ENCODE data around the gene DNHD1.

The DNHD1 gene

DNA sequence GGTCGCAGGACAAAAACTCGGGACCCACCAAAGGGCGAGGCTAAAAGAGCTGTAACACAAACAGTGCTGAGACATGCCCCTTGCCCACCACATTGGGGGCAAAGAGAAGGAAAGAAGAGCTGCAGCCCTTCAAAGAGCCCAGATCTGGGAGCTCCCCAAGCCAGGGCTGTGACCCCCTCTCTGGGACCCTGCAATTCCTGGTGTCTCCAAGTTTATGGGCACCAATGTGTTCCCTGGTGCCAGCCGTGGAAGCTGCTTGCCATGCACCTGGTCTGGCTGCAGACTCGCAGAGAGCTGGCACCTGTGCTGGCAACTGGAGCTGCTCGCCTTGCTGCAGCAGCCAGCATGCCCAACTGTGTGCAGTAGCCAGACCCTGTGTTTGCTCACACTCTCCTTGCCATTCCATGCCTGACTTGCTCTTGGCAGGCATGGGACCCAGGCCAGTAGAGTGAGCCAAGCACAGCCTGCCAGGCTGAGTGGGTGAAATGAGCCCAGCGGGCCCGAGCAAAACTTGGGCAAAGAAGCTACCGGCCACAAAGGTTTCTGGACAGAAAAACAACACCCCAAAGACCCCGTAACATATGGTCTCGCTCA, 90.4 kb downstream of the DNHD1 start:
- DNase-seq (ENCODE audit: low spot score), result no peak
- Mint-ChIP-seq H3K36me3 (ENCODE audit: low read depth) (peaks cover 30% of the 10 kb centered on the region), H3K4me1 (ENCODE audit: low read depth) (no peaks in the 10 kb centered on the region), H3K27me3 (ENCODE audit: low read depth) (no peaks in the 10 kb centered on the region), H3K27ac (no peak overlapping the region), H3K4me3 (no peak overlapping the region), H3K9me3 (peaks cover 24% of the 10 kb centered on the region)

DNA sequence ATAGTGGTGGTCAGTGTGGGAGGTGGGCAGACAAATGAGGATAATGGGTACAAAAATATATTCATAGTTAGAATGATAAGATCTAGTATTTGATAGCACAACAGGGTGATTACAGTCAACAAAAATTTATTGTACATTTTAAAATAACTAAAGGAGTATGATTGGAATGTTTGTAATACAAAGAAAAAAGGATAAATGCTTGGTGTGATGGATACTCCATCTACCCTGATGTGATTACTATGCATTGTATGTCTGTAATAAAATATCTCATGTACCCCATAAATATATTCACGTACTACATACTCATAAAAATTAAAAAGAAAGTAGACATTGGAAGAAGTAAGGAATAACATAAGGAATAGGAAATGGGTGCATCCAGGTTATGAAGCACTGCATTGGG, 90.9 kb downstream of the DNHD1 start:
- Mint-ChIP-seq H3K27me3 (ENCODE audit: low read depth) (no peaks in the 10 kb centered on the region), H3K4me3 (no peak overlapping the region), H3K9me3 (peaks cover 20% of the 10 kb centered on the region), H3K36me3 (ENCODE audit: low read depth) (peaks cover 31% of the 10 kb centered on the region), H3K27ac (no peak overlapping the region), H3K4me1 (ENCODE audit: low read depth) (no peaks in the 10 kb centered on the region)
- DNase-seq (ENCODE audit: low spot score), result no peak

DNA sequence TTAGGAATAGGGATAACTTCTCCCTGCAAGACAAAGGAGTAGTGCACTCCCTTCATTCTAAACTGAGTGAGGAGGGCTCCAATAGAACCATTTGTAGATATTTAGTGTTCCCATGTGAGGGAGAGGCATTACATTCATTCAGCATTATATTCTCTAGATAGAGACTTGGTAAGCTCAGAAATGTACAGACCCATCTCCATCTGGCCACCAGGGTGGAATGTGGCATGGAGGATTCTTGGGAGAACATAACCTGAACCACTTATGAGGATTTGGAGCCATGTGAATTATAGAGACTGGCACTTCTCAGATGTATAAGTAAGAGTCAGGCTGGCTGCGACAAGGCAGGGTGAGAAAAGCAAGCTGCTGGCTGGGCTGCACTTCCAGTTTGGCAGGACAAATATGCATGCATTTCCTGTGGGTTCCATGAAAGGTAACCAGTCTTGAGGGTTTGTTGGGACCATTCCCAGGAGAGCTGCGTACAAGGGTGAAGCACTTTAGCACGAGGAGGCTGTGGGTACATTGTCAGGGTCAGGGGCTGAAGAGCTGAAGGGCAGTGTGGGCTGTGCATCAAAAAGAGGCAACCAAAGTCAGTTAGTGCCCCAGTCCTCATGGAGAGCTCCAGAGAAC, 97.2 kb downstream of the DNHD1 start:
- peaks cover 10% of the 10 kb centered on the region for H3K4me1 Mint-ChIP-seq (ENCODE audit: low read depth)
- DNase-seq (ENCODE audit: low spot score), result no peak
- no peak overlapping the region for H3K27ac Mint-ChIP-seq
- no peak overlapping the region for H3K4me3 Mint-ChIP-seq
- no peaks in the 10 kb centered on the region for H3K9me3 Mint-ChIP-seq
- H3K36me3 Mint-ChIP-seq (ENCODE audit: low read depth), result peaks cover 42% of the 10 kb centered on the region
- H3K27me3 Mint-ChIP-seq (ENCODE audit: low read depth), result no peaks in the 10 kb centered on the region

DNA sequence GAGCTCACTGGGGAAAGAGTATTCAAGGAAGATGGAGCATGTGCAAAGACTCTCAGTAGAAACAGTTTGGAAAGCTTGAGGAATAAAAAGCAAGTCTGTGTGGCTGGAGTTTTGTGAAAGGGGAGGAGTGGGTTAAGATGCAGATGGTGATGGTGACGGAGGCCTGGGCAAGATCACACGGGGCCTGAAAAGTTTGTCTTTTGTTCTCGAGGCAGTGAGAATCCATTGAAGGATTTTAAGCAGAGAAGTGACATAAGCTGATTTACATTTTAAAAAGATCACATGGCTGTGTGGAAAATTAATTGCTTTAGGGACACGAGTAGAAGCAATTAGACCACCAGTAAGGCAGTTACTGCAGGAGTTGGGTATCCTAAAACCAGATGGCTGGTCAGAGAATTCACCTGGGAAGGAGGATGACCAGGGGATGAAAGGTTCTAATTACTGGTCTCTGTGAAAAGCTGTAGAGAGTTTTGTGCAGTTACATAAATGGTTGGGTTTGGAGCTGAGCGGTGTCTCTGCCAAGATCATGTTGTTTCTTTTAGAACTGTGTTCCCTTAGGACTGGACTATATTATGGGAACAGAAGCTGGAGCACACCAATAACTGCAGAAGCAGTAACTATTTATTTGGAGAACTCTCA, 99.3 kb downstream of the DNHD1 start:
- peaks cover 49% of the 10 kb centered on the region for H3K36me3 Mint-ChIP-seq (ENCODE audit: low read depth)
- no peak overlapping the region for H3K27ac Mint-ChIP-seq
- no peak overlapping the region for H3K4me3 Mint-ChIP-seq
- DNase-seq (ENCODE audit: low spot score), result no peak
- H3K4me1 Mint-ChIP-seq (ENCODE audit: low read depth), result peaks cover 11% of the 10 kb centered on the region
- no peaks in the 10 kb centered on the region for H3K9me3 Mint-ChIP-seq
- H3K27me3 Mint-ChIP-seq (ENCODE audit: low read depth), result no peaks in the 10 kb centered on the region

DNA sequence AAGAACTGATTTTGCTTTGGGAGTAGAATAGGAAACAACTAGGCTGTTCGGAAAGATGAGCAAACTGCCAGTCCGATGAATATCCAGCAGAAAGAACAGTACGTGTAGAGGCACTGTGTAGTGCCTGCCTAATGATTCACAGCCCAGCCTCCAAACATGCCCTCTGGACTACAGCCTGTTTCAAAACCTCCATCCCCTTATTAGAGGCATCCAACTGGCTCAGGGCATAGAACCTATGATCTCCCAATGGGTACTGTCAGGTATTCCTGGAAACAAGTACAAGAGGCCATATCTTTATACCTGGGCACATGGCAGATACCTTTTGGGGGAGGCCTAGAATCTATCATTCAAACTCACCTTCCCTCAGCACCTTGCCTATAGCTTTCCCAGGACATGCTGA, 101.5 kb downstream of the DNHD1 start:
- Mint-ChIP-seq H3K27ac (no peak overlapping the region), H3K4me1 (ENCODE audit: low read depth) (peaks cover 18% of the 10 kb centered on the region), H3K36me3 (ENCODE audit: low read depth) (peaks cover 44% of the 10 kb centered on the region), H3K4me3 (no peak overlapping the region), H3K9me3 (no peaks in the 10 kb centered on the region), H3K27me3 (ENCODE audit: low read depth) (no peaks in the 10 kb centered on the region)
- no peak for DNase-seq (ENCODE audit: low spot score)

DNA sequence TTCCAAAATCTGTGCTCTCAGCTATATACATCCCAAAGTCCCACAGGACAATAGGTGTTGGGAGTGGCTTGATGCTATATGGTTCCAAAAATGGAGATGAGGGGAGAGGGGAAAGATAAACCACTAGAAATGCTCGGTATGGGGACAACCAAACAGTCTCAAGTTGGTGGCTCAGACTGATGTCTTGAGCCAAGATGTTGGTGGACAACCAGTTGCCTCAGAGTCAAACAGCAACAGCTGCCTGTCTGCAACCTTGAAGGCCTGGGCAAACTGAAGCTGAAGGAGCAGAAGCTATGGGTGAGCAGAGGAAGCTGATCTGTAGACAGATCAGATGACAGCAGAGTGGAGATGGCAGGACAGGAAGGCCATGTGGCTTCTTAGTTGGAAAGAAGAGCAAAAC, 102.4 kb downstream of the DNHD1 start:
- DNase-seq (ENCODE audit: low spot score), result no peak
- no peak overlapping the region for H3K27ac Mint-ChIP-seq
- no peaks in the 10 kb centered on the region for H3K9me3 Mint-ChIP-seq
- H3K4me1 Mint-ChIP-seq (ENCODE audit: low read depth), result peaks cover 9% of the 10 kb centered on the region
- H3K4me3 Mint-ChIP-seq, result no peak overlapping the region
- H3K27me3 Mint-ChIP-seq (ENCODE audit: low read depth), result no peaks in the 10 kb centered on the region
- peaks cover 39% of the 10 kb centered on the region for H3K36me3 Mint-ChIP-seq (ENCODE audit: low read depth)

DNA sequence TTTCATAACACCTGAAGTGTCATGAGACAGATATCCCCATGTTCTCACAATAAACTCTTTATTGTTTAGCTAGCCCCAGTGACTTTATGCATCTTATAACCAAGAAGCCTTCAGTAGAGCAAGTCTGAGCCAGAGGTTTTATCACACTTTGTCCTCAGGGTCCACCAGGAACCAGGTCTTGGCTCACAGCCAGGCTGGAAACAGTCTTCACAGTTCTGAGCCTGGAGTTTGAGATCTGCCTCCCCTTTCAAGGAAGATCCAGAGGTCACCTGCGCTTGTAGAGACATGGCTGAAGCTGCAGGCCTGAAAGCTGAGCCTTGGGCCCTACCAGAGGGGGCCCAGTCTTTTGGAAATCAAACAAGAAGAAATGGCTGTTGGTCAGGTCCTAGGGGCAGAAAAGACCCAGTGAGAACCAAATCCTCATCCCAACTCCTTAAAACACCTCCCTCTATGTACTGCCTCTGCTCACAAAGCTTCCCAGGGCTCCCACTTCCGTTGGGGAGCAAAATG, 102.9 kb downstream of the DNHD1 start:
- Mint-ChIP-seq H3K4me3 (no peak overlapping the region), H3K4me1 (ENCODE audit: low read depth) (peaks cover 9% of the 10 kb centered on the region), H3K36me3 (ENCODE audit: low read depth) (peaks cover 39% of the 10 kb centered on the region), H3K9me3 (no peaks in the 10 kb centered on the region), H3K27me3 (ENCODE audit: low read depth) (no peaks in the 10 kb centered on the region), H3K27ac (no peak overlapping the region)
- no peak for DNase-seq (ENCODE audit: low spot score)

DNA sequence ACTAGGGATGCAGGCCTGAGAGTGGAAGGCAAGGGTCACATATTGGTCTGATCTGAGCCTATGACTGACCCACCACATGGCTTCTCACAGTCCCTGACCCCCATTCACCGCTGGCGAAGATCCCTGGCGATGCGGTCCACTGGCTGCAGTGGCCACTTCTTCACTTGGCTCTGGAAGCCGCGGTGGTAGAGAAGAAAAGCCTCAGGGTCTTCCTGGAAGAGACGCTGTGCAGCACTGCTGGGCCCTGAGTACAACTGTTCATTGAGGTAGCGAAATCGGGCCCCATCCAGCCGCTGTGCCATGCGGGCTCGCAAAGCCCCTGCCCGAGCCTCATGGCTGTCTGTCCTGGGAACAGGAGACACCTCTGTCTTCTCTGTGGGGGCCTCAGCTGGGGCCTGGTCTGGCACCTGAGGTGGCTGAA, 104.0 kb downstream of the DNHD1 start:
- no peak overlapping the region for H3K27ac Mint-ChIP-seq
- H3K36me3 Mint-ChIP-seq (ENCODE audit: low read depth), result peaks cover 38% of the 10 kb centered on the region
- H3K27me3 Mint-ChIP-seq (ENCODE audit: low read depth), result no peaks in the 10 kb centered on the region
- no peak overlapping the region for H3K4me3 Mint-ChIP-seq
- peaks cover 13% of the 10 kb centered on the region for H3K4me1 Mint-ChIP-seq (ENCODE audit: low read depth)
- H3K9me3 Mint-ChIP-seq, result no peaks in the 10 kb centered on the region
- no peak for DNase-seq (ENCODE audit: low spot score)

DNA sequence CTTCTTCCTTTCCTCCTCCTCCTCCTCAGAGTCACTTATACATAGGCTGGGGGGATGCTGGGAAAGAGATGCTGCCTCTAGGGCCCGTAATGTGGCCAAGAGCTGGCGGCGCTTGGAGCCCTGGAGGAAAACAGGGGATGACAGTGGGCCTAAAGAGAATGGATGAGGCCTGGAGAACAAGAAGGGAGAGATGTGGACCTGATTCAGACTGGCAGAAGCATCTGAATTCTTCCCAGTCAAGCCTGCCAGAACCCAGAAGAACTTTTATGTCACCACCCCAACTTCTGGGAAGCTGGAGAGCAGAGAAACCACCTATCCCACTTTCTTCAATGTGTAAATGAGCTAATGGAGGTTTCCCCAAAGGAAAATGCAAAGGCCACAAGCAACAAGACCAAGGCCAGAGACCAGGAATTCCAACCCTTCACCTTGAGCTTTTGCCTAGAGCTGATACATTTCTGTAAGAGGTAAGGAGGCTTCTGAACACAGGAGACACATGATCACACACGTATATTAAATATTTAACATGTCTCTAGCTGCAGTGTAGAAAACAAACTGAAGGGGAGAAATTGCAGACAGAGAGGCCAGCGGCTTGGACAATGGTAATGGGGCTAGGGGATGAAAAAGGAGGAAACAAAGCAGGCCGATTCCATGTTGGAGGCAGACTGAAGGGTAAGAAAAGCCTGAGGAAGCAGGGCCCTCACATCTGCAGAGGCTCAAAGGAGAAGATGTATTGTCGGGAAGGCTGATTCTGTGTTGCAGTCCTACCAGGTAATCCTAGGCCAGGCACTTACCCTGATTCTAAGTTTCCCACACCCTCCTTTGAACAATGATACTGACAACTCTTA, 105.2 kb downstream of the DNHD1 start:
- H3K27me3 Mint-ChIP-seq (ENCODE audit: low read depth), result no peaks in the 10 kb centered on the region
- peaks cover 20% of the 10 kb centered on the region for H3K4me1 Mint-ChIP-seq (ENCODE audit: low read depth)
- no peak overlapping the region for H3K27ac Mint-ChIP-seq
- H3K9me3 Mint-ChIP-seq, result no peaks in the 10 kb centered on the region
- peak; percentile 1 for DNase-seq (ENCODE audit: low spot score)
- H3K4me3 Mint-ChIP-seq, result no peak overlapping the region
- H3K36me3 Mint-ChIP-seq (ENCODE audit: low read depth), result peaks cover 37% of the 10 kb centered on the region

DNA sequence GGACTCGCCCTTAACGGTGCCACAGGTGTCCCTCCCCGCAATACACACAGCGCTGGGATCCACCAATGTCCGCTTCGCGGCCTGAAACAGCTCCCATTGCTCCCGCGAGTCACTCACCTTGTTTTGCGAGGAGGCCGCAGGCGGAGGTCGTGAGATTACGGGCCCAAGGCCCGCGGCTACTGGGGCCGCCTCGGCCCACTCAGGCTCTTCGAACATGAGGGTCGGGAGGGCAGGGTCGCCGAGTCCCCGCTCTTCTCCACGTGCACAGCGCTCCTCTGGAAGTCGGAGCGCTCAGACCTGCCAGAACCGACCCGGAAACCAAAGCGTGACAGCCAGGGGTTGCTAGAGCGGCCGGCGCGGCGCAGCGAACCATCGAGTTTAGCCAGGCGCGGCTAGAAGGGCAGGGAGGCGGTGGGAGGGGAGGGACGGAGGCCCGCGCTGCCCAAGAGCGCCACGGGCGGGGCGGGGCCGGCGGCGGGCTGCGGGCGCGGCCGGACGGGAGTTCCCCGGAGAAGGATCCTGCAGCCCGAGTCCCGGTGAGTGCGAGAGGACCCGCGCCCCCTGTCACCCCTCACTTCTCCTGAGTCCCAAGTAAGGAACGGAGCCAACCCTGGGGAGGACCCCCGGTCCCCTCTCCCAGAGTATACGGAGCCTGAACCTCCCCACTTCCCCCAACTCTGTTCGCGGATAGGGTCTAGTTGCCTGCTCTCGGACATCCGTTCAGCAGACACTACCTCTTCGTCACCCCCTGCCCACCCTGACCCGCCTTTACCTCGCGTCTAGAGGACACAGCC, 106.4 kb downstream of the DNHD1 start, which contains the start of the genes ILK and RRP8:
ILK (plus strand) TSS at position 488 of the 794 bp plus-strand sequence. CDS start 498 bp downstream, outside the sequence.
RRP8 (minus strand) TSS at position 330 of the 794 bp plus-strand sequence; CDS start at position 216, 114 bp downstream.
- H3K27ac Mint-ChIP-seq, result no peak within 1 kb of the TSS
- H3K27me3 Mint-ChIP-seq (ENCODE audit: low read depth), result no peaks in the 10 kb centered on the region
- no peak within 1 kb of the TSS for H3K4me3 Mint-ChIP-seq
- no peaks in the 10 kb centered on the region for H3K9me3 Mint-ChIP-seq
- DNase-seq (ENCODE audit: low spot score), result peak; percentile 87
- peaks cover 39% of the 10 kb centered on the region for H3K36me3 Mint-ChIP-seq (ENCODE audit: low read depth)
- peaks cover 27% of the 10 kb centered on the region for H3K4me1 Mint-ChIP-seq (ENCODE audit: low read depth)

DNA sequence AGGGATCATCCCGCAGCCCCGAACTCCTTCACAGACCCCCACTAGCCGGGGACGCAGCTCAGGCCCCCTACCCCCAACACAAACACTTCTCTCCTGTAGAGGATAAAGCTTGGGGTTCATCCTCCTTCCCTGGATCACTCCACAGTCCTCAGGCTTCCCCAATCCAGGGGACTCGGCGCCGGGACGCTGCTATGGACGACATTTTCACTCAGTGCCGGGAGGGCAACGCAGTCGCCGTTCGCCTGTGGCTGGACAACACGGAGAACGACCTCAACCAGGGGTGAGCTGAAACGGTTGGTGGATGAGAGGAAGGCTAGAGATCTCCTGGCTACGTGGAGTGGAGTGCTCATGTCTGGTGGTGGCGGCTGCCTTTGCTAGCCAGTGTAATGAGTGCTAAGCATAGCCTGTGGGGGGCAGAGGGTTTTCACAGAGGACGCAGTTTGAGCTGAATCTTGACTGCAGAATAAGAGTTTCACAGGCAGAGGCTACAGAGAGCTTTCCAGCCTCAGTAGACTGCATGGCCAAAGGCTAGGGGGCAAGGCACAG, 107.1 kb downstream of the DNHD1 start:
- DNase-seq (ENCODE audit: low spot score), result peak; percentile 47
- H3K4me1 Mint-ChIP-seq (ENCODE audit: low read depth), result peaks cover 32% of the 10 kb centered on the region
- no peaks in the 10 kb centered on the region for H3K27me3 Mint-ChIP-seq (ENCODE audit: low read depth)
- no peaks in the 10 kb centered on the region for H3K9me3 Mint-ChIP-seq
- H3K4me3 Mint-ChIP-seq, result no peak overlapping the region
- H3K27ac Mint-ChIP-seq, result no peak overlapping the region
- peaks cover 40% of the 10 kb centered on the region for H3K36me3 Mint-ChIP-seq (ENCODE audit: low read depth)

DNA sequence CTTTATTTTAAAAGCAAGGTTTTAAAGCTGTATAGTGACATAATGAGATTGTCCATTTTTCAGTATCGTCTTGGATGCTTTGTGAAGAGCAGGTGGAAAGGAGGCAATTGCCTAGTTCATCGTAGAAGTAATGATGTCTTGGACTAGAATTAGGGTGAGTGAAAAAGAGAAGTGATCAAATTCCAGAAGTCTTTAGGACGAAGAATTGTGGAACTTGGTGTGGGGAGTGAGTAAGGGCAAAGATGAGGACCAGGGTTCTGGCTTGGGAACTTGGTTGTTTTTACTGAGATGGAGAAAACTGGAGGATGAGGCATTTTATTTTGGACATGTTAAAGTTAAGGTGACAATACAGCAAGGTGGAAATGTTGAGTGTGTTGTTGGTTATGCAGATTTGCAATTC, 107.7 kb downstream of the DNHD1 start:
- H3K4me1 Mint-ChIP-seq (ENCODE audit: low read depth), result peaks cover 33% of the 10 kb centered on the region
- H3K27ac Mint-ChIP-seq, result no peak overlapping the region
- H3K9me3 Mint-ChIP-seq, result no peaks in the 10 kb centered on the region
- DNase-seq (ENCODE audit: low spot score), result no peak
- H3K36me3 Mint-ChIP-seq (ENCODE audit: low read depth), result peaks cover 41% of the 10 kb centered on the region
- H3K4me3 Mint-ChIP-seq, result no peak overlapping the region
- H3K27me3 Mint-ChIP-seq (ENCODE audit: low read depth), result no peaks in the 10 kb centered on the region

Measured in T-helper 2 cell treated with Interferon-gamma antibody and Interleukin-4, amounts not matched to agents 5 μg/mL and 100 μg/mL, for 36 hours (primary cell).